PFSK-1 (cell line): ENCODE measurements around the gene FYB1.

Source experiments
- FOXP2 ChIP-seq: optimal IDR thresholded peaks from 2 replicates; pipeline ENCODE3; 2011; ENCODE audit warnings: borderline replicate concordance, control low read depth, inconsistent platforms; ENCODE audit not compliant: insufficient read depth; ENCODE audit errors: extremely low read length, extremely low read depth
- POLR2AphosphoS5 ChIP-seq: IDR thresholded peaks from 2 replicates; pipeline ENCODE4 v1.6.1; 2012; ENCODE audit warnings: low read depth, mild to moderate bottlenecking, control low read depth, low read length, moderate library complexity
- SIN3A ChIP-seq: IDR thresholded peaks from 2 replicates; pipeline ENCODE4 v1.6.1; 2012; ENCODE audit warnings: mild to moderate bottlenecking, low read length, moderate library complexity, borderline replicate concordance; ENCODE audit not compliant: insufficient read depth
- TAF1 ChIP-seq: IDR thresholded peaks from 2 replicates; pipeline ENCODE4 v1.6.1; 2012; ENCODE audit warnings: low read length, control low read depth, borderline replicate concordance; ENCODE audit not compliant: insufficient read depth
- TF ChIP-seq, protein P1 (sequence below), 2 experiments: IDR thresholded peaks; 2 replicates each; pipeline versions ENCODE4 v1.6.1 to v1.8.0; 2011 to 2012; ENCODE audit warnings: low read depth in 2 of 2, low read length in 2 of 2, control low read depth in 1 of 2, inconsistent platforms in 1 of 2, mild to moderate bottlenecking in 1 of 2, moderate library complexity in 1 of 2; ENCODE audit not compliant: insufficient read depth in 1 of 2

The FYB1 gene

GRCh38 chr5:39207345-39208045 is 11.9 kb downstream of the FYB1 start:
- no peak for TF ChIP-seq TAF1
- TF ChIP-seq FOXP2 = no peak
- TF ChIP-seq POLR2AphosphoS5 = no peak
- TF ChIP-seq, protein P1, sequence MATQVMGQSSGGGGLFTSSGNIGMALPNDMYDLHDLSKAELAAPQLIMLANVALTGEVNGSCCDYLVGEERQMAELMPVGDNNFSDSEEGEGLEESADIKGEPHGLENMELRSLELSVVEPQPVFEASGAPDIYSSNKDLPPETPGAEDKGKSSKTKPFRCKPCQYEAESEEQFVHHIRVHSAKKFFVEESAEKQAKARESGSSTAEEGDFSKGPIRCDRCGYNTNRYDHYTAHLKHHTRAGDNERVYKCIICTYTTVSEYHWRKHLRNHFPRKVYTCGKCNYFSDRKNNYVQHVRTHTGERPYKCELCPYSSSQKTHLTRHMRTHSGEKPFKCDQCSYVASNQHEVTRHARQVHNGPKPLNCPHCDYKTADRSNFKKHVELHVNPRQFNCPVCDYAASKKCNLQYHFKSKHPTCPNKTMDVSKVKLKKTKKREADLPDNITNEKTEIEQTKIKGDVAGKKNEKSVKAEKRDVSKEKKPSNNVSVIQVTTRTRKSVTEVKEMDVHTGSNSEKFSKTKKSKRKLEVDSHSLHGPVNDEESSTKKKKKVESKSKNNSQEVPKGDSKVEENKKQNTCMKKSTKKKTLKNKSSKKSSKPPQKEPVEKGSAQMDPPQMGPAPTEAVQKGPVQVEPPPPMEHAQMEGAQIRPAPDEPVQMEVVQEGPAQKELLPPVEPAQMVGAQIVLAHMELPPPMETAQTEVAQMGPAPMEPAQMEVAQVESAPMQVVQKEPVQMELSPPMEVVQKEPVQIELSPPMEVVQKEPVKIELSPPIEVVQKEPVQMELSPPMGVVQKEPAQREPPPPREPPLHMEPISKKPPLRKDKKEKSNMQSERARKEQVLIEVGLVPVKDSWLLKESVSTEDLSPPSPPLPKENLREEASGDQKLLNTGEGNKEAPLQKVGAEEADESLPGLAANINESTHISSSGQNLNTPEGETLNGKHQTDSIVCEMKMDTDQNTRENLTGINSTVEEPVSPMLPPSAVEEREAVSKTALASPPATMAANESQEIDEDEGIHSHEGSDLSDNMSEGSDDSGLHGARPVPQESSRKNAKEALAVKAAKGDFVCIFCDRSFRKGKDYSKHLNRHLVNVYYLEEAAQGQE (IDR thresholded peaks at IDR 0.05; ENCODE audit: insufficient read depth in 1 of 2, low read depth in 2 of 2, low read length in 2 of 2) = no peak
- TF ChIP-seq SIN3A = no peak

DNA sequence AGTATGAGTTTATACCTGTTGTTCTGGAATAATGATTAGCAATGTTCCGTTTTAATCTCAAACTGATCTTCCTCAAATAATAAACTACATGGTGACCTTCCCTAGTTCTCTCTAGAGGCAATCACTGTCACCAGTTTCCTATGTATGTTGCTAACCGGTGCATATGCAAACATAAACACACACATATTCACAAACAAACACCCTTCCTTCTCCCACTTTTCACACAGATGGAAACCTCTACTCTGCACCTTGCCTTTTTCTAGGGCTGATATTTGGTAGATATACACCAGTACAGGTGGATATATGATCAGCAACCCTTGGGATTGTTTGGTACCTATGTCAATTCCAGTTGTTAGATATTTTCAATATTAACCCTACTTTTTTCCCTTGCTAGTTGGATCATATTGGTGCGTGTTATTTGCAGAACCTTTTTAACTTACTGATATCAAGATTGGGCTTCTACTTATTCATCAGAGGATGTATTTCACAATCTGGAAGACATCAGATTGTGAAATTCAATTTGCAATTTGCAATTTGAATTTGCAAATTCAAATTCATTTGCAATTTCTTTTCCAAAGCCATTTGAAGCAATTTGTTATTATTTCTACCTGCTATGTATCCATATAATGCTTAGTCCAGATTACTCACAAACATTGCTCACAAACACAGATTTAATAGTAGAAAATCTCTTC is 12.6 kb downstream of the FYB1 start:
- TF ChIP-seq FOXP2 (no peak), TAF1 (no peak), POLR2AphosphoS5 (no peak), SIN3A (no peak)
- TF ChIP-seq, protein P1 (IDR thresholded peaks at IDR 0.05; ENCODE audit: insufficient read depth in 1 of 2, low read depth in 2 of 2, low read length in 2 of 2) = no peak

DNA sequence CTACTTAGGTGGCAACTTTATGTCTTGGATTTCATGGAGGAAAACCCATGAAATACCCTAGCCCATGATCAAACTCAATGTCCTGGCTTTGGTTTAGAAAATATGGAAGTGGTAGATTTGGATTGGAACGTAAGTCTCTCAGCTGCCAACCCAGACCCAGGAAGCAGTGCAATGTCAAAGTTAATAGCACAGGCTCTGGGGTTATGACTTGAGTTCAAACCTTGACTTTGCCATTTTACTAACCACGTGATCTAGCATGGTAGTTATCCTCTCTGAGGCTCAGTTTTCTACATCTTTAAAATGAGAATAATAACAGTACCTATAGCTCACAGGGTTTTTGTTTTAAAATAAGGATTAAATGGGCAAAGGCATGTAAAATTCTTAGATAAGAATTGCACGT is 13.8 kb downstream of the FYB1 start:
- no peak for TF ChIP-seq SIN3A
- no peak for TF ChIP-seq TAF1
- TF ChIP-seq POLR2AphosphoS5 = no peak

DNA sequence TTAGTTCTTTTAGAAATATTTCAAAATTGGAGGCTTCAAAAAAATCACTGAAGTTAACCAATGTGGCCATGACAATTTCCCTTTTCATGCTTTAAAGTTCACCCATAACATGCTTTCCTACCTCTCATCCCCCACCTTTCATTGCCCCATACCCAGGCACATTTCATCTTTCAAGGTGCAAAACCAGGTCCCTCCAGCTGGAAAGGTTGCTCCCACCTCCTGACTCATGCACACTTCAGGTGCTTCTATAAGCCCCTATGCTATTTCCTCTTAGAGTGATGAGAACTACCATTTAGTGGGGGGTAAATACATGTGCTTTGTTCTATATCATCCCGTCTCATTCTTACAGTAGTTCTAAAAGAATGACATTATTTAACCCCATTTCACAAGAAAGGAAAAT is 15.4 kb downstream of the FYB1 start:
- TF ChIP-seq POLR2AphosphoS5 (no peak), FOXP2 (no peak), SIN3A (no peak), TAF1 (no peak)
- TF ChIP-seq, protein P1 (IDR thresholded peaks at IDR 0.05; ENCODE audit: insufficient read depth in 1 of 2, low read depth in 2 of 2, low read length in 2 of 2) = no peak

GRCh38 chr5:39203275-39203922 is 16.0 kb downstream of the FYB1 start:
- TF ChIP-seq POLR2AphosphoS5 (no peak), SIN3A (no peak), FOXP2 (no peak), TAF1 (no peak)
- TF ChIP-seq, protein P1 (IDR thresholded peaks at IDR 0.05; ENCODE audit: insufficient read depth in 1 of 2, low read depth in 2 of 2, low read length in 2 of 2) = no peak
